H1 (cell line): ENCODE data around the gene MYH3. TPM values are rescaled to one million over a fixed set of nuclear protein-coding genes. Genes with fewer than 3 reads are reported as not detected.

Experiments
- CTCF ChIA-PET: fragments of 300-600 bp; sonication (Branson Sonifier 250); formaldehyde crosslinking; loops from one replicate; lab custom pipeline; 2021; ENCODE audit not compliant: partially characterized antibody; lab: Charles Lee
- POLR2A ChIA-PET: fragments of 300-600 bp; sonication (Branson Sonifier 250); formaldehyde crosslinking; loops from one replicate; lab custom pipeline; 2021; ENCODE audit warnings: inconsistent platforms; ENCODE audit not compliant: partially characterized antibody; lab: Charles Lee
- DNase-seq, 2 experiments: peaks; one replicate each; pipeline versions ENCODE4 v3.0.0 to v3.0.0-alpha.2; 2010 to 2022; ENCODE audit warnings: low spot score in 2 of 2, low read depth in 1 of 2, mixed read lengths in 1 of 2
- FAIRE-seq: peaks from 2 replicates; lab custom pipeline; 2011; peaks lifted over from hg19 to GRCh38; lab: Jason Lieb, UNC
- H2AFZ ChIP-seq: 2 replicates; pipeline ENCODE4 v1.8.1; 2012; ENCODE audit warnings: low read length, inconsistent platforms
- H2AK5ac ChIP-seq: 2 replicates; pipeline ENCODE4 v1.6.1; 2013; ENCODE audit warnings: low read depth, low read length
- H2BK120ac ChIP-seq: replicated peaks from 2 replicates; pipeline ENCODE3; 2013; ENCODE audit warnings: low read depth, low read length, inconsistent platforms
- H2BK12ac ChIP-seq: 2 replicates; pipeline ENCODE4 v1.6.1; 2013; ENCODE audit warnings: low read depth, low read length
- H2BK15ac ChIP-seq: 2 replicates; pipeline ENCODE4 v1.6.1; 2013; ENCODE audit warnings: low read length
- H2BK20ac ChIP-seq: 2 replicates; pipeline ENCODE4 v1.6.1; 2013; ENCODE audit warnings: low read length
- H2BK5ac ChIP-seq: 2 replicates; pipeline ENCODE4 v1.6.1; 2013; ENCODE audit warnings: low read depth, low read length
- H3K14ac ChIP-seq: 2 replicates; pipeline ENCODE4 v1.6.1; 2013; ENCODE audit warnings: inconsistent platforms; ENCODE audit not compliant: insufficient read length
- H3K18ac ChIP-seq: 2 replicates; pipeline ENCODE4 v1.6.1; 2013; ENCODE audit warnings: low read length; ENCODE audit errors: extremely low read depth
- H3K23ac ChIP-seq: 2 replicates; pipeline ENCODE4 v1.6.1; 2013; ENCODE audit warnings: inconsistent platforms; ENCODE audit not compliant: insufficient read length
- H3K23me2 ChIP-seq: 2 replicates; pipeline ENCODE4 v1.6.1; 2013; ENCODE audit warnings: low read depth, low read length
- H3K27ac ChIP-seq: 2 replicates; pipeline ENCODE4 v1.6.1; 2011; ENCODE audit warnings: low read depth, low read length, inconsistent platforms
- H3K27me3 ChIP-seq, 4 experiments: replicated peaks in 1 of 4; 1 replicate in 1 of 4; 2 replicates in 3 of 4; pipeline versions ENCODE4 v1.6.1 to v1.8.1; 2011 to 2013; ENCODE audit warnings: low read length in 3 of 4, mild to moderate bottlenecking in 3 of 4, inconsistent platforms in 2 of 4, mixed read lengths in 2 of 4, moderate library complexity in 1 of 4; ENCODE audit not compliant: control insufficient read depth in 3 of 4, insufficient read depth in 3 of 4; ENCODE audit errors: extremely low read depth in 1 of 4
- H3K36me3 ChIP-seq, 4 experiments: 2 replicates each; pipeline versions ENCODE4 v1.6.1 to v1.8.1; 2011 to 2013; ENCODE audit warnings: mild to moderate bottlenecking in 4 of 4, low read length in 3 of 4, moderate library complexity in 2 of 4, control low read depth in 1 of 4, inconsistent platforms in 1 of 4; ENCODE audit not compliant: insufficient read depth in 4 of 4, control insufficient read depth in 2 of 4
- H3K4ac ChIP-seq: replicated peaks from 2 replicates; pipeline ENCODE3; 2013; ENCODE audit warnings: low read length, low read depth, mixed read lengths, inconsistent platforms; ENCODE audit not compliant: insufficient read length
- H3K4me1 ChIP-seq, 4 experiments: replicated peaks in 1 of 4; 1 replicate in 1 of 4; 2 replicates in 3 of 4; pipeline versions ENCODE4 v1.6.1 to v1.8.1; 2011 to 2013; ENCODE audit warnings: low read length in 3 of 4, inconsistent platforms in 2 of 4, mixed read lengths in 1 of 4; ENCODE audit not compliant: insufficient read depth in 4 of 4, control insufficient read depth in 3 of 4
- H3K4me2 ChIP-seq, 2 experiments: 2 replicates each; pipeline versions ENCODE4 v1.6.1 to v1.8.1; 2011 to 2013; ENCODE audit warnings: low read depth in 2 of 2, low read length in 2 of 2, control low read depth in 1 of 2, inconsistent platforms in 1 of 2, mild to moderate bottlenecking in 1 of 2; ENCODE audit not compliant: insufficient read depth in 1 of 2
- H3K4me3 ChIP-seq, 4 experiments: fragments of 200-600, 300-600 bp in 1 of 4; sonication (generic), shearing (Covaris generic), sonication (Bioruptor Twin) in 1 of 4; 2 replicates each; pipeline versions ENCODE4 v1.5.1 to v1.8.1; 2011 to 2016; ENCODE audit warnings: low read length in 4 of 4, low read depth in 3 of 4, control low read depth in 2 of 4, inconsistent platforms in 2 of 4, mild to moderate bottlenecking in 2 of 4, mixed read lengths in 1 of 4, moderate library complexity in 1 of 4; ENCODE audit not compliant: insufficient read depth in 2 of 4; ENCODE audit errors: extremely low read depth in 1 of 4
- H3K56ac ChIP-seq: replicated peaks from 2 replicates; pipeline ENCODE3; 2013; ENCODE audit warnings: low read depth, mild to moderate bottlenecking, mixed read lengths, low read length, inconsistent platforms; ENCODE audit not compliant: insufficient read length
- H3K79me1 ChIP-seq: 2 replicates; pipeline ENCODE4 v1.6.1; 2013; ENCODE audit warnings: low read depth, low read length, control low read depth
- H3K79me2 ChIP-seq, 2 experiments: 2 replicates each; pipeline versions ENCODE4 v1.6.1 to v1.8.1; 2012 to 2013; ENCODE audit warnings: low read length in 2 of 2, mild to moderate bottlenecking in 2 of 2, inconsistent platforms in 1 of 2; ENCODE audit not compliant: insufficient read depth in 2 of 2, control insufficient read depth in 1 of 2
- H3K9ac ChIP-seq, 4 experiments: replicated peaks in 1 of 4; 1 replicate in 1 of 4; 2 replicates in 3 of 4; pipeline versions ENCODE4 v1.6.1 to v1.8.1; 2011 to 2013; ENCODE audit warnings: low read depth in 3 of 4, low read length in 3 of 4, control low read depth in 2 of 4, mild to moderate bottlenecking in 2 of 4, moderate library complexity in 2 of 4, inconsistent platforms in 1 of 4; ENCODE audit errors: extremely low read depth in 1 of 4
- H3K9me3 ChIP-seq, 2 experiments: 2 replicates each; pipeline versions ENCODE4 v1.6.1 to v1.8.1; 2012 to 2013; ENCODE audit warnings: mild to moderate bottlenecking in 2 of 2, moderate library complexity in 2 of 2, control low read depth in 1 of 2, inconsistent platforms in 1 of 2, low read depth in 1 of 2, low read length in 1 of 2, mixed read lengths in 1 of 2; ENCODE audit not compliant: insufficient read depth in 2 of 2
- H4K20me1 ChIP-seq, 2 experiments: replicated peaks in 1 of 2; 2 replicates each; pipeline versions ENCODE3 to v1.8.1; 2011 to 2013; ENCODE audit warnings: inconsistent platforms in 2 of 2, low read length in 2 of 2, mild to moderate bottlenecking in 1 of 2; ENCODE audit not compliant: insufficient read depth in 2 of 2, control insufficient read depth in 1 of 2
- H4K5ac ChIP-seq: 2 replicates; pipeline ENCODE4 v1.6.1; 2013; ENCODE audit warnings: low read length, low read depth, mixed read lengths, inconsistent platforms; ENCODE audit not compliant: insufficient read length
- H4K8ac ChIP-seq: 2 replicates; pipeline ENCODE4 v1.8.0; 2013; ENCODE audit warnings: mild to moderate bottlenecking, moderate library complexity, low read length, inconsistent platforms; ENCODE audit not compliant: insufficient read depth; ENCODE audit errors: extremely low read depth
- H4K91ac ChIP-seq: replicated peaks from 2 replicates; pipeline ENCODE3; 2013; ENCODE audit warnings: low read length, mixed read lengths, inconsistent platforms; ENCODE audit not compliant: insufficient read length
- BRCA1 ChIP-seq: IDR thresholded peaks from 2 replicates; pipeline ENCODE4 v1.6.1; 2012; ENCODE audit warnings: low read depth, low read length, improper control_type of control experiment
- RAD21 ChIP-seq, 2 experiments: IDR thresholded peaks in 1 of 2; conservative IDR thresholded peaks in 1 of 2; 2 replicates each; pipeline ENCODE4 v1.6.1; 2011; ENCODE audit warnings: low read depth in 2 of 2, low read length in 2 of 2, improper control_type of control experiment in 1 of 2, inconsistent platforms in 1 of 2, mild to moderate bottlenecking in 1 of 2, moderate library complexity in 1 of 2
- WGBS, 2 experiments: shearing (Covaris generic) in 1 of 2; methylation state at CpG; one replicate each; pipeline versions ENCODE4 v1.1.6 to v1.1.7; 2013 to 2015; ENCODE audit warnings: low lambda C conversion rate in 2 of 2, mixed read lengths in 2 of 2, inconsistent platforms in 1 of 2, low coverage in 1 of 2, missing lambda C conversion rate in 1 of 2; ENCODE audit not compliant: insufficient replicate concordance in 2 of 2, insufficient coverage in 1 of 2, insufficient read length in 1 of 2; ENCODE audit errors: extremely low coverage in 1 of 2, missing lambda C conversion rate in 1 of 2; 5-methylcytosine and 5-hydroxymethylcytosine counted together
- polyA plus RNA-seq, 7 experiments: library from polyadenylated mRNA; depleted of rRNA in 3 of 7; stranded (reverse) in 5 of 7; unstranded in 2 of 7; fragments of >200 nt in 5 of 7; fragments of 200-250 nt in 2 of 7; gene quantifications; 1 replicate in 5 of 7; 2 replicates in 1 of 7; 4 replicates in 1 of 7; pipeline versions ENCODE4 v1.2.1 to v1.2.3, GENCODE V29; 2011 to 2013; ENCODE audit warnings: missing spikeins in 2 of 7, mixed read lengths in 2 of 7
- total RNA-seq: library from RNA; stranded (reverse); fragmentation: NEBNext Ultra II Directional; extraction: Animal tissue kit (Norgen Biotek cat#: 25700); gene quantifications from 2 replicates; pipeline ENCODE4 v1.2.1, GENCODE V29; 2021
- TF ChIP-seq, protein P1 (sequence below), 3 experiments: IDR thresholded peaks; 1 replicate in 2 of 3; 2 replicates in 1 of 3; pipeline versions ENCODE4 v1.5.1 to v1.6.1; 2011; ENCODE audit warnings: low read length in 3 of 3, mild to moderate bottlenecking in 3 of 3, inconsistent platforms in 2 of 3, low read depth in 1 of 3, moderate library complexity in 1 of 3; ENCODE audit not compliant: insufficient read depth in 1 of 3; ENCODE audit errors: control extremely low read depth in 1 of 3

Gene MYH3
- total and polyA plus RNA-seq, 2 of the 8 experiments (the other 6 are each of a cell fraction or from before 2014, with no cell fraction given): 0.65 to 1.8 TPM

DNA sequence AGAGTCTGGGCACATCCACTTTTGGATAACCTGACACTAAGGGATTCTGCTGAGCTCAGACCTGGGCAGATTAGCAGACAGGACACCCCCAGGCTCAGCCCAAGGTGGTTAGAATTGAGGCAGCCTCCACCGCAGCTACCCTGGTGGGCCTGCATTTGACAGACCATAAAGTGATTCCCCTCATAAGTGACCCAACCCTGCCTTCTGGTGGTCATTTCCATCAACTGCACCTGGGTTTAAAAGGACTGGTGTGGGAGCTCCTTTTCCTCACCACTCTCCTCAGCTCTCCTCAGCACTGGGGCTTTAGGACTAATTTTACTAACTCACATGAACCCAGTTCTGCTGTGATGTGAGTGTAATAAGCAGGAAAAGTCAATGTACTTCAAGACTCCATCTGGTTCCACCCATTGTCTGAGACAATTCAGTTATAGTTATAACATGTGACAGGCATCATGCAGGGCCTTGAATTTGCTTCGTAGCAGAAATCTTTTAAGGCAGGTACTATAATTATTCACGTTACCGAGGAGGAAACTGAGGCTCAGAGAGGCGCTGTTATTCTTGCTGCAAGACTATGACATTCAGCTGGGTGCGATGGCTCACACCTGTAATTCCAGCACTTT, 42.5 kb downstream of the MYH3 start:
- Histone ChIP-seq H2AFZ (peak overlapping the region; percentile 45; the same call in 1 of the 2 replicates), H3K79me2 (no peaks in the 10 kb centered on the region), H3K36me3 (no peaks in the 10 kb centered on the region), H3K9me3 (no peaks in the 10 kb centered on the region), H3K27ac (no peak overlapping the region), H3K4me1 (no peaks in the 10 kb centered on the region; a peak in 2 of 7 replicates), H3K4me3 (no peak overlapping the region), H4K91ac (no peak overlapping the region), H2AK5ac (no peak overlapping the region), H2BK20ac (0 out of 2 replicates have a peak overlapping the region, but pooled peaks have one; percentile 55), H3K23me2 (no peaks in the 10 kb centered on the region; the same call in 1 of the 2 replicates), H4K5ac (no peak overlapping the region), H4K20me1 (no peaks in the 10 kb centered on the region), H3K79me1 (no peaks in the 10 kb centered on the region), H3K14ac (no peak overlapping the region), H3K9ac (no peak overlapping the region), H3K23ac (no peak overlapping the region), H3K4me2 (no peak overlapping the region), H3K56ac (no peak overlapping the region), H2BK15ac (0 out of 2 replicates have a peak overlapping the region, but pooled peaks have one; percentile 65), H4K8ac (no peak overlapping the region), H3K18ac (no peak overlapping the region), H3K4ac (no peak overlapping the region), H3K27me3 (no peaks in the 10 kb centered on the region), H2BK5ac (0 out of 2 replicates have a peak overlapping the region, but pooled peaks have one; percentile 3), H2BK120ac (no peak overlapping the region), H2BK12ac (peak overlapping the region; percentile 32; the same call in 1 of the 2 replicates)
- WGBS, 2 experiments: 85% methylated on average over 6 of the region's 6 CpGs; no CpG with 5 or more reads in 1 of the 2 experiments
- ChIA-PET POLR2A (interaction anchor here (0.9 kb wide), 1 partner anchor 287 kb away, joined by 3 read pairs; no protein-coding TSS in a partner anchor), CTCF (interaction anchor here (0.6 to 18.0 kb wide), 58 partner anchors 10 to 1029 kb away, joined by 3 to 343 read pairs (median 5); partner anchors contain the start of genes MYH13 and MYH8)
- TF ChIP-seq BRCA1 (no peak), RAD21 (IDR thresholded peaks at IDR 0.05 in 1 of 2, conservative IDR thresholded peaks at IDR 0.05 in 1 of 2; ENCODE audit: low read depth in 2 of 2, low read length in 2 of 2) (peak; percentile 98 to 99)
- TF ChIP-seq, protein P1, sequence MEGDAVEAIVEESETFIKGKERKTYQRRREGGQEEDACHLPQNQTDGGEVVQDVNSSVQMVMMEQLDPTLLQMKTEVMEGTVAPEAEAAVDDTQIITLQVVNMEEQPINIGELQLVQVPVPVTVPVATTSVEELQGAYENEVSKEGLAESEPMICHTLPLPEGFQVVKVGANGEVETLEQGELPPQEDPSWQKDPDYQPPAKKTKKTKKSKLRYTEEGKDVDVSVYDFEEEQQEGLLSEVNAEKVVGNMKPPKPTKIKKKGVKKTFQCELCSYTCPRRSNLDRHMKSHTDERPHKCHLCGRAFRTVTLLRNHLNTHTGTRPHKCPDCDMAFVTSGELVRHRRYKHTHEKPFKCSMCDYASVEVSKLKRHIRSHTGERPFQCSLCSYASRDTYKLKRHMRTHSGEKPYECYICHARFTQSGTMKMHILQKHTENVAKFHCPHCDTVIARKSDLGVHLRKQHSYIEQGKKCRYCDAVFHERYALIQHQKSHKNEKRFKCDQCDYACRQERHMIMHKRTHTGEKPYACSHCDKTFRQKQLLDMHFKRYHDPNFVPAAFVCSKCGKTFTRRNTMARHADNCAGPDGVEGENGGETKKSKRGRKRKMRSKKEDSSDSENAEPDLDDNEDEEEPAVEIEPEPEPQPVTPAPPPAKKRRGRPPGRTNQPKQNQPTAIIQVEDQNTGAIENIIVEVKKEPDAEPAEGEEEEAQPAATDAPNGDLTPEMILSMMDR (IDR thresholded peaks at IDR 0.05; ENCODE audit: control extremely low read depth in 1 of 3, insufficient read depth in 1 of 3, low read depth in 1 of 3, low read length in 3 of 3): peak; percentile 67 to 92 (median 91)
- DNase-seq (peak in 1 of 2 experiments; percentile 81), FAIRE-seq (peak; percentile 94)
